ENCODE results near the gene HTRA3.

GRCh38 chr4:8316911-8317351 is 47.4 kb downstream of the HTRA3 start:
- TF ChIP-seq CTCF (IDR thresholded peaks at IDR 0.05), result no peak
- no peak for TF ChIP-seq POLR2A (IDR thresholded peaks at IDR 0.05)
- TF ChIP-seq POLR2AphosphoS5 (IDR thresholded peaks at IDR 0.05), result no peak
